ENCODE measurements around the gene FAM89B. TPM values are rescaled to one million over a fixed set of nuclear protein-coding genes. Genes with fewer than 3 reads are reported as not detected.

The FAM89B gene
- total and polyA plus RNA-seq, 4 donors = 20.6 to 53.5 (median 44.4) TPM

DNA sequence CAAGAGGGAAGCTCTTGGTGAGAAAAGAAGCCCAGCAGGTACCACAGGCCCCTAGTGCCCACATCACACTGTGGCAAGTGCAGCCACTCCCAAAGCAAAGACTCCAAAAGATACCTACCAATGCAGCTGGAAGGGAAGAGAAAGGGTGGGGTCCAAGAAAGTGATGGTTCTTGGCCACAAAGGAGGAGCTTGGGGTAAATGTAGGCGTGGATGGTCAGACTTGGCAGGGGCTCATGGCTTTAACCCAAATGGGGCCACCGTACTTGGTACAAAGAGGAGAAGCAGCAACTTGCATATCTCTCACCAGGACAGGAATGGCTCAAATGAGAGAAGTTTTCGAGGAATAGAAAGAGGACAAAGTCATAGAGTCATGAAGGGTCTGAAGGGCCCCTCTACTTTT, 36.9 kb downstream of the FAM89B start:
- no peaks in the 10 kb centered on the region for H3K9me3 ChIP-seq (ENCODE audit: control insufficient read depth in 4 of 4, insufficient read depth in 3 of 4, low read length in 3 of 4)
- H3K4me1 ChIP-seq (ENCODE audit: control insufficient read depth in 5 of 5, insufficient read depth in 5 of 5, low read length in 5 of 5) = peaks cover 3 to 45% (median 7%) of the 10 kb centered on the region in 5 donors
- no peak overlapping the region for H3K9ac ChIP-seq (ENCODE audit: insufficient read depth in 1 of 2, low read length in 2 of 2)
- DNase-seq (no peak), ATAC-seq (ENCODE audit: insufficient read depth, low FRiP score) (no peak)
- H3K27ac ChIP-seq (ENCODE audit: low read depth in 1 of 2, low read length in 1 of 2) = no peak overlapping the region
- H3K4me3 ChIP-seq = no peak overlapping the region
- H3K36me3 ChIP-seq (ENCODE audit: control insufficient read depth in 4 of 4, insufficient read depth in 4 of 4, low read length in 4 of 4) = peaks cover 4 to 57% (median 24%) of the 10 kb centered on the region in 4 donors
- WGBS, 2 donors = 46 to 69% methylated on average over 3 of the region's 3 CpGs
- TF ChIP-seq, protein P1, sequence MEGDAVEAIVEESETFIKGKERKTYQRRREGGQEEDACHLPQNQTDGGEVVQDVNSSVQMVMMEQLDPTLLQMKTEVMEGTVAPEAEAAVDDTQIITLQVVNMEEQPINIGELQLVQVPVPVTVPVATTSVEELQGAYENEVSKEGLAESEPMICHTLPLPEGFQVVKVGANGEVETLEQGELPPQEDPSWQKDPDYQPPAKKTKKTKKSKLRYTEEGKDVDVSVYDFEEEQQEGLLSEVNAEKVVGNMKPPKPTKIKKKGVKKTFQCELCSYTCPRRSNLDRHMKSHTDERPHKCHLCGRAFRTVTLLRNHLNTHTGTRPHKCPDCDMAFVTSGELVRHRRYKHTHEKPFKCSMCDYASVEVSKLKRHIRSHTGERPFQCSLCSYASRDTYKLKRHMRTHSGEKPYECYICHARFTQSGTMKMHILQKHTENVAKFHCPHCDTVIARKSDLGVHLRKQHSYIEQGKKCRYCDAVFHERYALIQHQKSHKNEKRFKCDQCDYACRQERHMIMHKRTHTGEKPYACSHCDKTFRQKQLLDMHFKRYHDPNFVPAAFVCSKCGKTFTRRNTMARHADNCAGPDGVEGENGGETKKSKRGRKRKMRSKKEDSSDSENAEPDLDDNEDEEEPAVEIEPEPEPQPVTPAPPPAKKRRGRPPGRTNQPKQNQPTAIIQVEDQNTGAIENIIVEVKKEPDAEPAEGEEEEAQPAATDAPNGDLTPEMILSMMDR (IDR thresholded peaks at IDR 0.05; ENCODE audit: control extremely low read depth, extremely low read depth) = no peak
- no peaks in the 10 kb centered on the region for H3K27me3 ChIP-seq (ENCODE audit: control insufficient read depth in 3 of 3, insufficient read depth in 3 of 3, low read length in 2 of 3)

DNA sequence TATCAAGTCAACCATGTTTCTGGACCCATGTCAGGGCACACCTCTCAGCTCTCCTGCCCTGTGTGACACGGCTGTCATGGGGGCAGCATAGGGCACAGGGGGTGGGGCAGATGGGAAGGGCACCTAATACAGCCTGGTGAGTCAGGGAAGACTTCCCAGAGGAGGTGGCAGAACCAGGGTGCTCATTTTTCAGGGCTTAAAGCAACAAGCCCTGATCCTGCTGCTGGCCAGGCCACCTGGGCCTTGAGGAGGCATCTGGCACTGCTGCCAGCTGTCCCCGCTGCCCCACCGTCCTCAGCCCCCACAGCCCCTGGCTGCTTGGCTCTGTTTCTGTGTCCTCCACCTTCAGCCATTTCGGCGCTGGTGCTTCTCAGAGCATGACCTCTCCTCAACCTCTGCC, 37.3 kb downstream of the FAM89B start:
- WGBS, 2 donors = 81 to 84% methylated on average over 5 of the region's 5 CpGs
- DNase-seq = no peak
- Histone ChIP-seq H3K4me1 (ENCODE audit: control insufficient read depth in 5 of 5, insufficient read depth in 5 of 5, low read length in 5 of 5) (peaks cover 3 to 45% (median 7%) of the 10 kb centered on the region in 5 donors), H3K4me3 (no peak overlapping the region), H3K27ac (ENCODE audit: low read depth in 1 of 2, low read length in 1 of 2) (peak overlapping the region in 1 of 2 donors; percentile 6), H3K9ac (ENCODE audit: insufficient read depth in 1 of 2, low read length in 2 of 2) (no peak overlapping the region), H3K27me3 (ENCODE audit: control insufficient read depth in 3 of 3, insufficient read depth in 3 of 3, low read length in 2 of 3) (no peaks in the 10 kb centered on the region), H3K36me3 (ENCODE audit: control insufficient read depth in 4 of 4, insufficient read depth in 4 of 4, low read length in 4 of 4) (peaks cover 0 to 52% (median 20%) of the 10 kb centered on the region in 4 donors), H3K9me3 (ENCODE audit: control insufficient read depth in 4 of 4, insufficient read depth in 3 of 4, low read length in 3 of 4) (no peaks in the 10 kb centered on the region)
- TF ChIP-seq, protein P1 (IDR thresholded peaks at IDR 0.05; ENCODE audit: control extremely low read depth, extremely low read depth) = no peak
- ATAC-seq (ENCODE audit: insufficient read depth, low FRiP score) = no peak

DNA sequence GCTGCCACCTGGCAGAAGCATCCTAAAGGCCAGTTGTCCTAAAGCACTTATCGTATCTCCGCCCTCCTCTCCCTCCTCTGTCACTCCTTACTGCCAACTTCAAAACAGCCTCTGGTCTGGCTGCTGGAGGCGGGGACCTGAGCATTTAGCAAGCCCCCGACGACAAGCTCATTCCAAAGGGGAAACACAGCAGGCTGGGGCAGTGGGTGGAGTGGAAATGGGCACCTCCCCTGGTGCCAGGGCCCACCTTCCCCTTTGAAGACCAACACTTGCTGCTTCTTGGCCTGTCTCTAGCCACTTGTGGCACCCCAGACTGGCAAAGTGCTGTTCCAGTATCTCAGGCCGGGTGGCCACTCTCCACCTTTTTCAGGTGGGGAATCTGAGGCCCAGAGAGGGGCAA, 38.1 kb downstream of the FAM89B start:
- Histone ChIP-seq H3K4me3 (no peak overlapping the region), H3K36me3 (ENCODE audit: control insufficient read depth in 4 of 4, insufficient read depth in 4 of 4, low read length in 4 of 4) (peaks cover 0 to 45% (median 14%) of the 10 kb centered on the region in 4 donors), H3K27me3 (ENCODE audit: control insufficient read depth in 3 of 3, insufficient read depth in 3 of 3, low read length in 2 of 3) (no peaks in the 10 kb centered on the region), H3K27ac (ENCODE audit: low read depth in 1 of 2, low read length in 1 of 2) (peak overlapping the region; percentile 61 to 94), H3K9me3 (ENCODE audit: control insufficient read depth in 4 of 4, insufficient read depth in 3 of 4, low read length in 3 of 4) (no peaks in the 10 kb centered on the region), H3K4me1 (ENCODE audit: control insufficient read depth in 5 of 5, insufficient read depth in 5 of 5, low read length in 5 of 5) (peaks cover 3 to 45% (median 7%) of the 10 kb centered on the region in 5 donors), H3K9ac (ENCODE audit: insufficient read depth in 1 of 2, low read length in 2 of 2) (no peak overlapping the region)
- no peak for ATAC-seq (ENCODE audit: insufficient read depth, low FRiP score)
- 44 to 45% methylated on average over 6 of the region's 6 CpGs for WGBS, 2 donors
- TF ChIP-seq, protein P1 (IDR thresholded peaks at IDR 0.05; ENCODE audit: control extremely low read depth, extremely low read depth) = no peak
- no peak for DNase-seq

All from lung (tissue), 12 donors.